Subcutaneous adipose tissue (tissue), 4 donors: ENCODE data around the gene GOLGA6C. TPM values are rescaled to one million over a fixed set of nuclear protein-coding genes. Genes with fewer than 3 reads are reported as not detected.

Experiments
- total RNA-seq, 4 donors: library from RNA; depleted of rRNA; stranded (reverse); fragments of >200 nt; gene quantifications; one replicate each; pipeline ENCODE4 v1.1.0, GENCODE V29; 2016
- TF ChIP-seq, protein P1 (sequence below): fragments of 450-650 bp; IDR thresholded peaks from one replicate; pipeline ENCODE4 v1.5.1; 2016; ENCODE audit warnings: low read depth, mild to moderate bottlenecking, control low read depth, antibody characterized with exemption, moderate library complexity

Gene GOLGA6C
- total RNA-seq, 4 donors from 2014 or later: 0.44 TPM; not detected in 3

DNA sequence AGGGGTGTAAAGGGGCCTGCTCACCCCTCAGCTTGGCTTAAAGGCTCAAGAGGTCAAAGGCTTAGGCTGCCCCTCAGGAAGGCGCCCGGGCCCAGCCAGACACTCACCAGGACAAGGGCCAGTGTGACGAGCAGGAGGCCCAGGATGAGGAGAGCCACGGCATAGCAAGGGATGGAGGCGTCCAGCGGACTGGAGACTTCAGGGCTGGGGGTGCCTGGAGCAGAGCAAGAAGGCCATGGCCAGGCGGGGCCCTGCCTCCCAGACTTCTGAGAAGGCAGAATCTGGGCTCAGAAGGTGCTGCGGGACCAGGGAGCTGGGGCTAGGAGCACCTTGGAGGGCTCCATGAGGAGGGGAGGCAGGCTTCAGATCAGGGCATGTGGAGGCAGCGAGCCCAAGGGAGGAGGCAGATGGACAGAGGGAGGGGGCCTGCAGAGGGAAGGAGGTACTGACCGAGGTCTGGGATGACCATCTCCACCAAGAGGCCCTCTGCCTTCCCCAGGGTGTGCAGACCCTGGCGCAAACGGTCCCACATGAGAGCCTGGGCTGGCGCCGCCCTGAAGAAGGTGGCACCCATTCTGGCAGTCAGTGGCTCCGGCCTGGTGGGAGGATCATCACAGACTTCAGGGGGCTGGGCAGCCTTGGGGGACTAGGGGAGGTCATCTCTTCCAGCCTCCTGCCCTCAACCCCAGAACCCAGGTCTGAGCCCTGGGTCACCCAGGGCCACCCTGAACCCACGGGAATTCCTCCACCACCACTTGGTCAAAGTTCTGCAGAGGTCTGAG lies 32.0 kb upstream of the GOLGA6C start:
- TF ChIP-seq, protein P1, sequence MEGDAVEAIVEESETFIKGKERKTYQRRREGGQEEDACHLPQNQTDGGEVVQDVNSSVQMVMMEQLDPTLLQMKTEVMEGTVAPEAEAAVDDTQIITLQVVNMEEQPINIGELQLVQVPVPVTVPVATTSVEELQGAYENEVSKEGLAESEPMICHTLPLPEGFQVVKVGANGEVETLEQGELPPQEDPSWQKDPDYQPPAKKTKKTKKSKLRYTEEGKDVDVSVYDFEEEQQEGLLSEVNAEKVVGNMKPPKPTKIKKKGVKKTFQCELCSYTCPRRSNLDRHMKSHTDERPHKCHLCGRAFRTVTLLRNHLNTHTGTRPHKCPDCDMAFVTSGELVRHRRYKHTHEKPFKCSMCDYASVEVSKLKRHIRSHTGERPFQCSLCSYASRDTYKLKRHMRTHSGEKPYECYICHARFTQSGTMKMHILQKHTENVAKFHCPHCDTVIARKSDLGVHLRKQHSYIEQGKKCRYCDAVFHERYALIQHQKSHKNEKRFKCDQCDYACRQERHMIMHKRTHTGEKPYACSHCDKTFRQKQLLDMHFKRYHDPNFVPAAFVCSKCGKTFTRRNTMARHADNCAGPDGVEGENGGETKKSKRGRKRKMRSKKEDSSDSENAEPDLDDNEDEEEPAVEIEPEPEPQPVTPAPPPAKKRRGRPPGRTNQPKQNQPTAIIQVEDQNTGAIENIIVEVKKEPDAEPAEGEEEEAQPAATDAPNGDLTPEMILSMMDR: no peak

DNA sequence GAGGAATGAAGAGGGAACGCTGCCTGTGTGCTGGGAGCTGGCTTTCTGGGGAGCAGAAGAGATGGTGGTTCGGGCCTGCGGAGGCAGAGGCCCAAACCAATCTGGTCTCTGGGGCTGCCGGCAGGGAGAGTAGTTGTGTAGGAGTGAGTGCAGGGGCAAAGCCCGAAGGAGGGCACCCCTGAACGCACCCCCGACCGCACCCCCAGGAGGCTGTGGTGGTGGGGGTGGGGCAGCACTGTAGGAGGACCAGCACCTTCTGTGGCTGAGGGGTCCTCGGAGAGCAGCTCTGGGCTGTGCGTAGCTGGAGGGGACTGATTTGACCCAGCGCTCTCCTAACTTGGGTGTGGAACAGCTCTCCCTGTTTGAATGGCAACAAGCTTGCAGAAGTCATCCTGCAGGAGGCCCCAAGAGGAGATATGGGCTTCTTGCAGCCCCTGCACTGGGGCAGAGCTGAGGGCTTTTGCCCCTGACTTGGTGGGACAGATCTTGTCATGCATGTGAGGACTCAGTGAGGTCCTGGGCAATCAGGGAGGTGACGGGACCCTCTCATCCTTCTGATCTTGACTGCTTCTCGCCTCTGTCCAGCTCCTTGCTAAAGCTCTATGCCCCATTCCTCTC lies 30.4 kb upstream of the GOLGA6C start:
- TF ChIP-seq, protein P1: no peak

GRCh38 chr15:75228787-75229186 lies 29.3 kb upstream of the GOLGA6C start:
- TF ChIP-seq, protein P1: no peak

GRCh38 chr15:75229191-75230015 lies 28.7 kb upstream of the GOLGA6C start:
- TF ChIP-seq, protein P1: no peak

- TF ChIP-seq, protein P1: no peak
These were observed 28.2 kb upstream of the GOLGA6C start for GRCh38 chr15:75230016-75230343.

DNA sequence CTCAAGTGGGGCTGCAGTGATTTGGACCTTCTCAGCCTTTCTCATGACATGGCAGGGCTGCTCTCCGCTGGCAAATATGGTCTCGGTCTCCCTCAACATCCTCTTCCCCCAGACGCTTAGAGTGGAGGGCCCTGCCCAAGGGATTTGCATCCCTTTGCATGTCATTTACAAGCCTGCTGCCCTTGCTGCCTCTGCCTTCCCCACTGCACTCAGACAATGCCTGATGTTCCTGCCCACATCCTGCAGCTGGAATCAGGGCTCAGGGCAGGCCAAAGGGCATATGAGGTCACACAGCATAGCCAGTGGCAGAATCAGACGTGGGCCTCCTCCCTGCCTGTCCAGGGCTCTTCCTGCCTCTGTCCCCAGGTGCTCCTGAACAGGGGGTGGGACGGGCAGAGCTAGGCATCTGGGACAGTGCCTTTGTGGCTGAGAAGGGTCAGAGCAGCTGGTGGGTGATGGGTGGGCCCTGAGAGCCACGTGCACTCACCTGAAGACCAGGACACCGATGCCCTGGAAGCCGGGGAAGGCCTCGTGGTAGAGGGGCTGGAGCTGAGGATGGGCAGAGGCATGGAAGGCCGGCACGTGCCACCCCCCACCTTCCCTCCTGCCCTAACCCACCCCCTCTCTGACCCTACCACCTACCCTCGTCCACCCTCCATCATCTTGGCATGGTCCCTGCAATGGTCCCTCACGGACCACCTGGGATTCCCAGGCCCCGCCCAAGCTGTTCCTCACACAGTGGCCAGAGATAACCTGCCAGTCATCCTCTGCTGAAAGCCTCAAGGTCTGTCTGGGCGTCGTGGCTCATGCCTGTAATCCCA lies 27.4 kb upstream of the GOLGA6C start:
- TF ChIP-seq, protein P1: no peak
